ENCODE results near the gene PIEZO2. TPM values are rescaled to one million over a fixed set of nuclear protein-coding genes. Genes with fewer than 3 reads are reported as not detected.

The PIEZO2 gene
- total RNA-seq, 1 donor from 2014 or later = 5.3 TPM

GRCh38 chr18:10757349-10757748 is 392.0 kb downstream of the PIEZO2 start:
- Histone ChIP-seq H3K4me2 (ENCODE audit: low read length) (no peak overlapping the region), H3K79me2 (ENCODE audit: insufficient read depth, low read length) (no peaks in the 10 kb centered on the region), H2AFZ (ENCODE audit: low read depth, low read length) (no peak overlapping the region), H3K9me3 (ENCODE audit: insufficient read depth, low read depth, low read length) (no peaks in the 10 kb centered on the region), H4K20me1 (ENCODE audit: insufficient read depth, low read length) (no peaks in the 10 kb centered on the region), H3K27ac (ENCODE audit: low read depth, low read length) (no peak overlapping the region), H3K4me3 (ENCODE audit: insufficient read depth, low read depth, low read length) (no peak overlapping the region), H3K9ac (ENCODE audit: low read length) (no peak overlapping the region), H3K27me3 (ENCODE audit: insufficient read depth, low read length) (no peaks in the 10 kb centered on the region), H3K36me3 (ENCODE audit: insufficient read depth, low read length) (no peaks in the 10 kb centered on the region), H3K4me1 (ENCODE audit: insufficient read depth, low read length) (no peaks in the 10 kb centered on the region)
- FAIRE-seq = no peak
- Mint-ChIP-seq H3K4me1 (ENCODE audit: low read depth, unreplicated experiment) (no peaks in the 10 kb centered on the region), H3K4me3 (ENCODE audit: unreplicated experiment) (no peak overlapping the region), H3K9me3 (ENCODE audit: unreplicated experiment) (no peaks in the 10 kb centered on the region), H3K27ac (ENCODE audit: unreplicated experiment) (no peak overlapping the region), H3K36me3 (ENCODE audit: low read depth, unreplicated experiment) (no peaks in the 10 kb centered on the region), H3K27me3 (ENCODE audit: low read depth, unreplicated experiment) (no peaks in the 10 kb centered on the region)
- TF ChIP-seq CTCF (IDR thresholded peaks at IDR 0.05; ENCODE audit: insufficient read depth, low read depth, low read length) = no peak
- TF ChIP-seq EZH2 (IDR thresholded peaks at IDR 0.05; ENCODE audit: insufficient read depth, low read length) = no peak
- DNase-seq (ENCODE audit: low read depth) = no peak

GRCh38 chr18:10755855-10756254 is 393.5 kb downstream of the PIEZO2 start:
- Mint-ChIP-seq H3K36me3 (ENCODE audit: low read depth, unreplicated experiment) (no peaks in the 10 kb centered on the region), H3K4me3 (ENCODE audit: unreplicated experiment) (no peak overlapping the region), H3K27ac (ENCODE audit: unreplicated experiment) (no peak overlapping the region), H3K4me1 (ENCODE audit: low read depth, unreplicated experiment) (no peaks in the 10 kb centered on the region), H3K9me3 (ENCODE audit: unreplicated experiment) (no peaks in the 10 kb centered on the region), H3K27me3 (ENCODE audit: low read depth, unreplicated experiment) (no peaks in the 10 kb centered on the region)
- H3K4me2 ChIP-seq (ENCODE audit: low read length) = no peak overlapping the region
- no peak for FAIRE-seq
- H4K20me1 ChIP-seq (ENCODE audit: insufficient read depth, low read length) = no peaks in the 10 kb centered on the region
- H3K79me2 ChIP-seq (ENCODE audit: insufficient read depth, low read length) = no peaks in the 10 kb centered on the region
- no peak overlapping the region for H2AFZ ChIP-seq (ENCODE audit: low read depth, low read length)
- H3K27ac ChIP-seq (ENCODE audit: low read depth, low read length) = no peak overlapping the region
- H3K4me1 ChIP-seq (ENCODE audit: insufficient read depth, low read length) = no peaks in the 10 kb centered on the region
- H3K9me3 ChIP-seq (ENCODE audit: insufficient read depth, low read depth, low read length) = no peaks in the 10 kb centered on the region
- H3K4me3 ChIP-seq (ENCODE audit: insufficient read depth, low read depth, low read length) = no peak overlapping the region
- no peak overlapping the region for H3K9ac ChIP-seq (ENCODE audit: low read length)
- DNase-seq (ENCODE audit: low read depth) = no peak
- no peaks in the 10 kb centered on the region for H3K27me3 ChIP-seq (ENCODE audit: insufficient read depth, low read length)
- H3K36me3 ChIP-seq (ENCODE audit: insufficient read depth, low read length) = no peaks in the 10 kb centered on the region
- TF ChIP-seq EZH2 (IDR thresholded peaks at IDR 0.05; ENCODE audit: insufficient read depth, low read length) = no peak
- no peak for TF ChIP-seq CTCF (IDR thresholded peaks at IDR 0.05; ENCODE audit: insufficient read depth, low read depth, low read length)

- DNase-seq (ENCODE audit: low read depth) (no peak), FAIRE-seq (no peak)
- H3K36me3 Mint-ChIP-seq (ENCODE audit: low read depth, unreplicated experiment) = no peaks in the 10 kb centered on the region
- no peak overlapping the region for H3K27ac Mint-ChIP-seq (ENCODE audit: unreplicated experiment)
- no peaks in the 10 kb centered on the region for H3K4me1 Mint-ChIP-seq (ENCODE audit: low read depth, unreplicated experiment)
- no peak overlapping the region for H3K4me3 Mint-ChIP-seq (ENCODE audit: unreplicated experiment)
- Histone ChIP-seq H3K9me3 (ENCODE audit: insufficient read depth, low read depth, low read length) (no peaks in the 10 kb centered on the region), H2AFZ (ENCODE audit: low read depth, low read length) (no peak overlapping the region), H3K9ac (ENCODE audit: low read length) (no peak overlapping the region), H3K4me1 (ENCODE audit: insufficient read depth, low read length) (no peaks in the 10 kb centered on the region), H3K27me3 (ENCODE audit: insufficient read depth, low read length) (no peaks in the 10 kb centered on the region), H3K27ac (ENCODE audit: low read depth, low read length) (no peak overlapping the region), H4K20me1 (ENCODE audit: insufficient read depth, low read length) (no peaks in the 10 kb centered on the region), H3K4me3 (ENCODE audit: insufficient read depth, low read depth, low read length) (no peak overlapping the region), H3K36me3 (ENCODE audit: insufficient read depth, low read length) (no peaks in the 10 kb centered on the region), H3K79me2 (ENCODE audit: insufficient read depth, low read length) (no peaks in the 10 kb centered on the region), H3K4me2 (ENCODE audit: low read length) (no peak overlapping the region)
- TF ChIP-seq CTCF (IDR thresholded peaks at IDR 0.05; ENCODE audit: insufficient read depth, low read depth, low read length) = no peak
- no peak for TF ChIP-seq EZH2 (IDR thresholded peaks at IDR 0.05; ENCODE audit: insufficient read depth, low read length)
- no peaks in the 10 kb centered on the region for H3K27me3 Mint-ChIP-seq (ENCODE audit: low read depth, unreplicated experiment)
- no peaks in the 10 kb centered on the region for H3K9me3 Mint-ChIP-seq (ENCODE audit: unreplicated experiment)
Observed at GRCh38 chr18:10754128-10754527, 395.2 kb downstream of the PIEZO2 start.
